Vagina (tissue), 2 donors: ENCODE measurements around the gene DUOXA2. TPM values are rescaled to one million over a fixed set of nuclear protein-coding genes. Genes with fewer than 3 reads are reported as not detected.

ENCODE experiments used
- DNase-seq, 2 donors: peaks; one replicate each; pipeline ENCODE4 v3.0.0-alpha.2; 2017; ENCODE audit errors: extremely low spot score in 2 of 2
- H3K27ac ChIP-seq: fragments of 200-600 bp; sonication (generic); one replicate; pipeline ENCODE4 v1.5.1; 2019
- H3K27me3 ChIP-seq: fragments of 200-600 bp; sonication (generic); one replicate; pipeline ENCODE4 v1.5.1; 2019
- H3K36me3 ChIP-seq, 2 donors: fragments of 200-600 bp; sonication (generic); one replicate each; pipeline ENCODE4 v1.5.1; 2017 to 2019
- H3K4me1 ChIP-seq: fragments of 200-600 bp; sonication (generic); one replicate; pipeline ENCODE4 v1.5.1; 2019
- H3K4me3 ChIP-seq, 2 donors: fragments of 200-600 bp; sonication (generic); 1 replicate in 1 of 2; 2 replicates in 1 of 2; pipeline ENCODE4 v1.5.1; 2016 to 2019
- H3K9me3 ChIP-seq: fragments of 200-600 bp; sonication (generic); one replicate; pipeline ENCODE4 v1.5.1; 2019
- CTCF ChIP-seq, 3 experiments: fragments of 450-650 bp in 2 of 3; fragments of 200-600 bp in 1 of 3; sonication (generic) in 1 of 3; IDR thresholded peaks; one replicate each; pipeline ENCODE4 v1.5.1; 2017 to 2019; ENCODE audit warnings: antibody characterized with exemption in 3 of 3, mild to moderate bottlenecking in 2 of 3, moderate library complexity in 2 of 3
- POLR2A ChIP-seq, 2 donors: fragments of 450-650 bp; IDR thresholded peaks; one replicate each; pipeline ENCODE4 v1.6.1; 2017; ENCODE audit warnings: antibody characterized with exemption in 2 of 2, mild to moderate bottlenecking in 2 of 2, moderate library complexity in 2 of 2
- POLR2AphosphoS5 ChIP-seq, 2 donors: sonication (generic); formaldehyde crosslinking; IDR thresholded peaks; one replicate each; pipeline ENCODE4 v1.9.0; 2017; ENCODE audit warnings: antibody characterized with exemption in 2 of 2, mild to moderate bottlenecking in 2 of 2, low read depth in 1 of 2; ENCODE audit not compliant: insufficient read depth in 1 of 2
- intact Hi-C: fragments of 100-400 bp; cut with DNase I; formaldehyde crosslinking; loops from one replicate; pipeline ENCODE4 v1.15.1; 2023
- total RNA-seq: library from RNA; depleted of rRNA; stranded (reverse); fragments of >200 nt; gene quantifications from one replicate; pipeline ENCODE4 v1.2.3, GENCODE V29; 2016

DUOXA2 gene
- total RNA-seq, 1 donor from 2014 or later = 1.5 TPM

GRCh38 chr15:45091161-45091560 is 23.0 kb upstream of the DUOXA2 start:
- intact Hi-C loops = no loop called here
- Histone ChIP-seq H3K4me1 (no peaks in the 10 kb centered on the region), H3K27me3 (no peaks in the 10 kb centered on the region), H3K27ac (no peak overlapping the region), H3K4me3 (no peak overlapping the region), H3K9me3 (no peaks in the 10 kb centered on the region), H3K36me3 (no peaks in the 10 kb centered on the region)
- DNase-seq = no peak
- TF ChIP-seq POLR2A (IDR thresholded peaks at IDR 0.05) = no peak
- no peak for TF ChIP-seq POLR2AphosphoS5 (IDR thresholded peaks at IDR 0.05; ENCODE audit: insufficient read depth in 1 of 2, low read depth in 1 of 2)
- no peak for TF ChIP-seq CTCF (IDR thresholded peaks at IDR 0.05)

- no peak overlapping the region for H3K4me3 ChIP-seq
- H3K27me3 ChIP-seq = no peaks in the 10 kb centered on the region
- no peaks in the 10 kb centered on the region for H3K36me3 ChIP-seq
- DNase-seq = no peak
- H3K4me1 ChIP-seq = no peaks in the 10 kb centered on the region
- intact Hi-C loops = no loop called here
- no peaks in the 10 kb centered on the region for H3K9me3 ChIP-seq
- TF ChIP-seq CTCF (IDR thresholded peaks at IDR 0.05) (no peak), POLR2A (IDR thresholded peaks at IDR 0.05) (no peak), POLR2AphosphoS5 (IDR thresholded peaks at IDR 0.05; ENCODE audit: insufficient read depth in 1 of 2, low read depth in 1 of 2) (no peak)
- no peak overlapping the region for H3K27ac ChIP-seq
Measured at GRCh38 chr15:45091576-45091975, 22.6 kb upstream of the DUOXA2 start.

- no peak for TF ChIP-seq POLR2AphosphoS5 (IDR thresholded peaks at IDR 0.05; ENCODE audit: insufficient read depth in 1 of 2, low read depth in 1 of 2)
- no peak for TF ChIP-seq POLR2A (IDR thresholded peaks at IDR 0.05)
- no peak for TF ChIP-seq CTCF (IDR thresholded peaks at IDR 0.05)
- Histone ChIP-seq H3K36me3 (no peaks in the 10 kb centered on the region), H3K27me3 (no peaks in the 10 kb centered on the region), H3K27ac (no peak overlapping the region), H3K9me3 (no peaks in the 10 kb centered on the region), H3K4me3 (no peak overlapping the region), H3K4me1 (no peaks in the 10 kb centered on the region)
- intact Hi-C loops = no loop called here
- no peak for DNase-seq
Measured at GRCh38 chr15:45093013-45093412, 21.1 kb upstream of the DUOXA2 start.

GRCh38 chr15:45093622-45094357 is 20.3 kb upstream of the DUOXA2 start:
- no peak for DNase-seq

More at GRCh38 chr15:45093622-45094357, 20.3 kb upstream of the DUOXA2 start:
- Histone ChIP-seq H3K27ac (no peak overlapping the region), H3K4me1 (no peaks in the 10 kb centered on the region), H3K9me3 (no peaks in the 10 kb centered on the region), H3K27me3 (no peaks in the 10 kb centered on the region), H3K36me3 (no peaks in the 10 kb centered on the region), H3K4me3 (no peak overlapping the region)
- intact Hi-C loops = no loop called here
- TF ChIP-seq POLR2AphosphoS5 (IDR thresholded peaks at IDR 0.05; ENCODE audit: insufficient read depth in 1 of 2, low read depth in 1 of 2) (no peak), CTCF (IDR thresholded peaks at IDR 0.05) (no peak), POLR2A (IDR thresholded peaks at IDR 0.05) (no peak)
